Skeletal muscle satellite cell (primary cell): ENCODE measurements around the gene NACAD.

ENCODE experiments used
- H3K27me3 ChIP-seq: 2 replicates; pipeline ENCODE4 v1.7.0; 2013; ENCODE audit warnings: low read length; ENCODE audit not compliant: control insufficient read depth, insufficient read depth
- H3K36me3 ChIP-seq: 2 replicates; pipeline ENCODE4 v1.7.0; 2013; ENCODE audit warnings: mild to moderate bottlenecking, control low read depth, low read length; ENCODE audit not compliant: insufficient read depth
- H3K4me1 ChIP-seq: 2 replicates; pipeline ENCODE4 v1.7.0; 2013; ENCODE audit warnings: low read length; ENCODE audit not compliant: control insufficient read depth, insufficient read depth
- H3K4me2 ChIP-seq: 2 replicates; pipeline ENCODE4 v1.7.0; 2013; ENCODE audit warnings: mild to moderate bottlenecking, low read length
- H3K4me3 ChIP-seq: 2 replicates; pipeline ENCODE4 v1.7.0; 2013; ENCODE audit warnings: low read length
- H3K9ac ChIP-seq: 2 replicates; pipeline ENCODE4 v1.7.0; 2013; ENCODE audit warnings: mild to moderate bottlenecking, low read depth, low read length, moderate library complexity
- H3K9me3 ChIP-seq: replicated peaks from 2 replicates; pipeline ENCODE4 v1.7.0; 2013; ENCODE audit warnings: mild to moderate bottlenecking, control low read depth, low read length

The NACAD gene

GRCh38 chr7:45100761-45101480 lies 12.2 kb upstream of the NACAD start:
- no peak overlapping the region for H3K9ac ChIP-seq
- no peaks in the 10 kb centered on the region for H3K9me3 ChIP-seq
- peaks cover 70% of the 10 kb centered on the region for H3K36me3 ChIP-seq
- no peak overlapping the region for H3K4me2 ChIP-seq
- H3K4me3 ChIP-seq, result no peak overlapping the region
- no peaks in the 10 kb centered on the region for H3K27me3 ChIP-seq
- no peaks in the 10 kb centered on the region for H3K4me1 ChIP-seq

- Histone ChIP-seq H3K27me3 (no peaks in the 10 kb centered on the region), H3K9me3 (no peaks in the 10 kb centered on the region), H3K4me2 (no peak overlapping the region), H3K4me1 (no peaks in the 10 kb centered on the region), H3K4me3 (no peak overlapping the region), H3K36me3 (peaks cover 62% of the 10 kb centered on the region), H3K9ac (no peak overlapping the region)
Measured at GRCh38 chr7:45099891-45100760, 11.4 kb upstream of the NACAD start.

GRCh38 chr7:45098983-45099839 lies 10.4 kb upstream of the NACAD start:
- H3K9ac ChIP-seq, result no peak overlapping the region
- no peaks in the 10 kb centered on the region for H3K4me1 ChIP-seq
- no peaks in the 10 kb centered on the region for H3K9me3 ChIP-seq
- H3K27me3 ChIP-seq, result no peaks in the 10 kb centered on the region
- no peak overlapping the region for H3K4me3 ChIP-seq
- H3K4me2 ChIP-seq, result no peak overlapping the region
- peaks cover 52% of the 10 kb centered on the region for H3K36me3 ChIP-seq

GRCh38 chr7:45092931-45093235 lies 4.1 kb upstream of the NACAD start:
- Histone ChIP-seq H3K36me3 (no peaks in the 10 kb centered on the region), H3K27me3 (peaks cover 6% of the 10 kb centered on the region), H3K9ac (no peak overlapping the region), H3K4me2 (no peak overlapping the region), H3K4me1 (peaks cover 16% of the 10 kb centered on the region), H3K4me3 (no peak overlapping the region), H3K9me3 (no peaks in the 10 kb centered on the region)

- no peak overlapping the region for H3K4me3 ChIP-seq
- H3K9ac ChIP-seq, result no peak overlapping the region
- H3K36me3 ChIP-seq, result no peaks in the 10 kb centered on the region
- peaks cover 16% of the 10 kb centered on the region for H3K4me1 ChIP-seq
- H3K4me2 ChIP-seq, result peak overlapping the region; percentile 23
- no peaks in the 10 kb centered on the region for H3K9me3 ChIP-seq
- peaks cover 6% of the 10 kb centered on the region for H3K27me3 ChIP-seq
Measured at GRCh38 chr7:45092100-45092930, 3.5 kb upstream of the NACAD start.

GRCh38 chr7:45089341-45089891 lies 647 bp upstream of the NACAD start:
- H3K27me3 ChIP-seq, result peaks cover 6% of the 10 kb centered on the region
- no peaks in the 10 kb centered on the region for H3K36me3 ChIP-seq
- H3K9ac ChIP-seq, result peak overlapping the region; percentile 46
- no peaks in the 10 kb centered on the region for H3K9me3 ChIP-seq
- H3K4me3 ChIP-seq, result peak overlapping the region; percentile 73
- H3K4me1 ChIP-seq, result peaks cover 16% of the 10 kb centered on the region
- H3K4me2 ChIP-seq, result peak overlapping the region; percentile 91

GRCh38 chr7:45088146-45088701 lies 545 bp downstream of the NACAD start:
- Histone ChIP-seq H3K9ac (no peak overlapping the region), H3K4me1 (peaks cover 16% of the 10 kb centered on the region), H3K4me3 (peak overlapping the region; percentile 73), H3K36me3 (no peaks in the 10 kb centered on the region), H3K4me2 (peak overlapping the region; percentile 91), H3K9me3 (no peaks in the 10 kb centered on the region), H3K27me3 (peaks cover 6% of the 10 kb centered on the region)

GRCh38 chr7:45087301-45088145 lies 1.2 kb downstream of the NACAD start:
- Histone ChIP-seq H3K4me2 (peak overlapping the region; percentile 91), H3K36me3 (no peaks in the 10 kb centered on the region), H3K9ac (no peak overlapping the region), H3K9me3 (no peaks in the 10 kb centered on the region), H3K4me3 (no peak overlapping the region), H3K4me1 (peaks cover 14% of the 10 kb centered on the region), H3K27me3 (peaks cover 6% of the 10 kb centered on the region)

GRCh38 chr7:45086331-45087065 lies 2.3 kb downstream of the NACAD start:
- peaks cover 14% of the 10 kb centered on the region for H3K4me1 ChIP-seq
- no peak overlapping the region for H3K4me2 ChIP-seq
- no peaks in the 10 kb centered on the region for H3K36me3 ChIP-seq
- no peak overlapping the region for H3K4me3 ChIP-seq
- no peaks in the 10 kb centered on the region for H3K9me3 ChIP-seq
- H3K9ac ChIP-seq, result no peak overlapping the region
- peaks cover 6% of the 10 kb centered on the region for H3K27me3 ChIP-seq
